DND-41 (cell line): ENCODE measurements around the gene PYGB.

Experiments used
- ATAC-seq: fragments of 200-7000 bp; cut with Tn5 transposase; 3 replicates; pipeline ENCODE4 v1.9.1; 2021; ENCODE audit warnings: low read depth; ENCODE audit not compliant: insufficient read depth
- DNase-seq: peaks from one replicate; pipeline ENCODE4 v3.0.0-alpha.2; 2020
- H2AFZ ChIP-seq: 2 replicates; pipeline ENCODE4 v1.6.0; 2012; ENCODE audit warnings: low read depth, low read length
- H3K27ac ChIP-seq: 2 replicates; pipeline ENCODE4 v1.5.1; 2012; ENCODE audit warnings: low read length, inconsistent platforms
- H3K27me3 ChIP-seq: fragments of 200-600 bp; sonication (generic); 2 replicates; pipeline ENCODE4 v1.6.0; 2012; ENCODE audit warnings: low read length, mild to moderate bottlenecking, inconsistent platforms; ENCODE audit not compliant: insufficient read depth, poor library complexity
- H3K36me3 ChIP-seq: 2 replicates; pipeline ENCODE4 v1.5.1; 2012; ENCODE audit warnings: low read length, inconsistent platforms; ENCODE audit not compliant: insufficient read depth
- H3K4me1 ChIP-seq: 2 replicates; pipeline ENCODE4 v1.5.1; 2012; ENCODE audit warnings: mild to moderate bottlenecking, low read length; ENCODE audit not compliant: insufficient read depth
- H3K4me2 ChIP-seq: 2 replicates; pipeline ENCODE4 v1.6.0; 2012; ENCODE audit warnings: mild to moderate bottlenecking, moderate library complexity, low read length, inconsistent platforms; ENCODE audit not compliant: insufficient read depth
- H3K4me3 ChIP-seq, 2 experiments: fragments of 200-600 bp in 1 of 2; shearing (Covaris generic) in 1 of 2; 2 replicates each; pipeline ENCODE4 v1.5.1; 2012 to 2016; ENCODE audit warnings: inconsistent platforms in 2 of 2, low read length in 2 of 2, mild to moderate bottlenecking in 2 of 2, low read depth in 1 of 2, moderate library complexity in 1 of 2
- H3K79me2 ChIP-seq: 2 replicates; pipeline ENCODE4 v1.6.0; 2012; ENCODE audit warnings: low read length, inconsistent platforms; ENCODE audit not compliant: insufficient read depth
- H3K9ac ChIP-seq: 2 replicates; pipeline ENCODE4 v1.6.0; 2012; ENCODE audit warnings: low read depth, mild to moderate bottlenecking, inconsistent platforms, low read length, moderate library complexity
- H3K9me3 ChIP-seq: 2 replicates; pipeline ENCODE4 v1.5.1; 2012; ENCODE audit warnings: low read length, moderate library complexity, mild to moderate bottlenecking, inconsistent platforms; ENCODE audit not compliant: insufficient read depth, severe bottlenecking
- H4K20me1 ChIP-seq: 2 replicates; pipeline ENCODE4 v1.6.0; 2012; ENCODE audit warnings: low read length; ENCODE audit not compliant: insufficient read depth
- EZH2 ChIP-seq: IDR thresholded peaks from 3 replicates; pipeline ENCODE4 v1.6.1; 2012; ENCODE audit warnings: borderline replicate concordance, low read depth, mild to moderate bottlenecking, moderate library complexity, low read length, inconsistent platforms; ENCODE audit not compliant: severe bottlenecking
- TF ChIP-seq, protein P1 (sequence below): IDR thresholded peaks from 2 replicates; pipeline ENCODE4 v1.5.1; 2012; ENCODE audit warnings: borderline replicate concordance, low read length, moderate library complexity, mild to moderate bottlenecking; ENCODE audit not compliant: poor library complexity, severe bottlenecking; ENCODE audit errors: extremely low read depth

Gene PYGB

DNA sequence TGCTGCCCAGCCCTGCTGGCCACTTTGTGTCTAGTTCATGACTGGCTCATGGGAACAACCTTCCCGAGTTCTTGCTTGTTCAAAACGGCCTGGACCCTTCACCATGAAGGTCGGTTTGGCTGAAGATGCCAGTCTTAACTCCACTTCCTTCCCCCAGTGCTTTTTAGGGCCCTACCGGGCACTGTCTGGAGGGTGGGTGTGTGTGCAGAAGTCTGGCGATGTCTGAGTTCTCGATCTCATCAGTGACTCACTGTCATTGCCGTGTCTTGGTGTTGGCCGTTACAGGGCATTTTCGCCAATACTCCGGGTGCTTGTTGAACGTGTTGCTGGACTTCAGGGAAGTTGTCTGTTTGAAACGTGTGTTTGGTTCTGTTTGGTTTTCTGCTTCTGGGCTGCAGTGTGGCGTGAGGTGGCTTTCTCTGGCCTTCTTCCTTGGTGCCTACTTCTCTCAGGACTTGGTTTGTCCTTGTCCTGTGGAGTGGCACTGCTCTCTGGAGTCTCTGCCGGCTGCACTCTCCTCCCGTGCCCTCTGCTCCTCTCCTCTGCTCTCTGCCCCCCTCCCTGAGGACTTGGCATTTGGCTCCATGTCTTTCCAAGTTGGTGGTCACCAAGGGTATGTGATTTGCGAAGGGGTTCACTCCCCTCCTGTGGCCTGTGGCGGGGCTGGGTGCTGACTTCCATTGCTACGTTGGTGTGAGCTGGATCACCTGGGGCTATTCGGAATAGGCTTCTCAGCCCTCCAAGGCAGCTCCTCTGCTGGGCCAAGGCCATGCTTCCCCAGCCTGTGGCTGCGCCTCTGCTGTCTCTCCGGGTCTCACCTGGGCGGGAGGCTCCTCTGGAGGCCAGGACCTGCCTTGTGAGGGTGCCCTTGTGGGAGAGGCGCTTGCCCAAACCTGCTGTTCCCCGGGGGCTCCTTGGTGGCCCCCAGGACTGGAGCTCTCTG is 38.2 kb downstream of the PYGB start:
- H3K4me2 ChIP-seq, result no peak overlapping the region
- H3K79me2 ChIP-seq, result no peaks in the 10 kb centered on the region
- H4K20me1 ChIP-seq, result peaks cover 9% of the 10 kb centered on the region
- no peak overlapping the region for H3K9ac ChIP-seq
- peak overlapping the region; percentile 21; the same call in 1 of the 2 replicates for H3K27ac ChIP-seq
- H3K4me1 ChIP-seq, result no peaks in the 10 kb centered on the region
- TF ChIP-seq EZH2, result no peak
- TF ChIP-seq, protein P1, sequence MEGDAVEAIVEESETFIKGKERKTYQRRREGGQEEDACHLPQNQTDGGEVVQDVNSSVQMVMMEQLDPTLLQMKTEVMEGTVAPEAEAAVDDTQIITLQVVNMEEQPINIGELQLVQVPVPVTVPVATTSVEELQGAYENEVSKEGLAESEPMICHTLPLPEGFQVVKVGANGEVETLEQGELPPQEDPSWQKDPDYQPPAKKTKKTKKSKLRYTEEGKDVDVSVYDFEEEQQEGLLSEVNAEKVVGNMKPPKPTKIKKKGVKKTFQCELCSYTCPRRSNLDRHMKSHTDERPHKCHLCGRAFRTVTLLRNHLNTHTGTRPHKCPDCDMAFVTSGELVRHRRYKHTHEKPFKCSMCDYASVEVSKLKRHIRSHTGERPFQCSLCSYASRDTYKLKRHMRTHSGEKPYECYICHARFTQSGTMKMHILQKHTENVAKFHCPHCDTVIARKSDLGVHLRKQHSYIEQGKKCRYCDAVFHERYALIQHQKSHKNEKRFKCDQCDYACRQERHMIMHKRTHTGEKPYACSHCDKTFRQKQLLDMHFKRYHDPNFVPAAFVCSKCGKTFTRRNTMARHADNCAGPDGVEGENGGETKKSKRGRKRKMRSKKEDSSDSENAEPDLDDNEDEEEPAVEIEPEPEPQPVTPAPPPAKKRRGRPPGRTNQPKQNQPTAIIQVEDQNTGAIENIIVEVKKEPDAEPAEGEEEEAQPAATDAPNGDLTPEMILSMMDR, result no peak
- H3K9me3 ChIP-seq, result no peaks in the 10 kb centered on the region
- no peaks in the 10 kb centered on the region for H3K27me3 ChIP-seq
- ATAC-seq (no peak), DNase-seq (no peak)
- no peak overlapping the region for H3K4me3 ChIP-seq
- no peak overlapping the region for H2AFZ ChIP-seq
- peaks cover 96% of the 10 kb centered on the region for H3K36me3 ChIP-seq

DNA sequence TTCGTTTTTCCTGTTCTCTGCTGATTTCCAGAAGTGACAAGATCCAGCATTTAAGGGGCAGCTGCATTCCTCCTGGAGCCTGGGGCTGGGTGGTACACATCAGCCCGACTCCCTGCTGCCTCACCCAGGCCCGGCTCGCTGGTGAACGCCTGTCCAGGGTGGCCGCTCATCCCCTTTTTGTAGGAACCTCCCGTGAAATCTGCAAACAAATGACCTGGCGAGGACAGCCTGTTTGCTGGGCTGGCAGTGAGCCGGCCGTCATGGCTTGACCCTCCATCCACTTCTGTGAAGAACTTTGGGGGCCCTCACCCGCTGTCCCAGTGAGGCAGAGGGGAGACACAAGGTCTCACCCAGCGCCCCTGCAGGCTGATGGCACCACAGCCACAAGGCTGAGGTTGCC is 39.0 kb downstream of the PYGB start:
- Histone ChIP-seq H2AFZ (no peak overlapping the region), H3K27ac (no peak overlapping the region), H3K4me3 (no peak overlapping the region), H3K9me3 (no peaks in the 10 kb centered on the region), H3K79me2 (no peaks in the 10 kb centered on the region), H4K20me1 (peaks cover 9% of the 10 kb centered on the region), H3K4me1 (no peaks in the 10 kb centered on the region), H3K27me3 (no peaks in the 10 kb centered on the region), H3K9ac (no peak overlapping the region), H3K4me2 (no peak overlapping the region), H3K36me3 (peaks cover 96% of the 10 kb centered on the region)
- ATAC-seq, result no peak
- TF ChIP-seq EZH2, result no peak
- TF ChIP-seq, protein P1, result no peak
- DNase-seq, result no peak

DNA sequence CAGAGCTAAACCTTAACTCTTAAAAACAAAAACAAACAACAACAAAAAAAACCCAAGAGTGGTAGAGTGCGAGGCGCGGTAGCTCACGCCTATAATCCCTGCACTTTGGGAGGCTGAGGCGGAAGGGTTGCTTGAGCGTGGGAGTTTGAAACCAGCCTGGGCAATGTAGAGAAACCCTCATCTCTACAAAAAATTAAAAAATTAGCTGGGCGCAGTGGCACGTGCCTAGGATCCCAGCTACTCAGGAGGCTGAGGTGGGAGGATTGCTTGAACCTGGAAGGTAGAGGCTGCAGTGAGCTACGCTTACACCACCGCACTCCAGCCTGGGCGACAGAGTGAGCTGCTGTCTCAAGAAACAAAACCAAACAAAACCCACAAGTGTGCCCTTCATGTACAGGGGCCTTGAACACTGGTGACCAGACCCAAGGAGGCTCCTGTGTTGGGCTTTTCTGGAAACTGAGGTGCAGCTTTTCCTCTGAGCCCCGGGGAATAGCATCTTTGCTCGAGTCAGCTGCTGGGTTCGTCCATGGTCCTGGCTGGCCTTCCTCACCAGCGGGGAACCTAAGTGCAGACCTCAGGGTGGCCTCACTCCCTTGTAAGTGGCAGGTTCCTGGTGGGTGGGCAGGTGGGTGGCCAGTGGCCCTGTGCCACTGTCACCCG is 39.9 kb downstream of the PYGB start:
- peaks cover 94% of the 10 kb centered on the region for H3K36me3 ChIP-seq

More for the DNA sequence above, 39.9 kb downstream of the PYGB start:
- Histone ChIP-seq H3K4me3 (no peak overlapping the region), H3K27ac (no peak overlapping the region), H3K4me2 (no peak overlapping the region), H4K20me1 (peaks cover 9% of the 10 kb centered on the region), H3K4me1 (no peaks in the 10 kb centered on the region), H3K9ac (no peak overlapping the region), H3K9me3 (no peaks in the 10 kb centered on the region), H3K79me2 (no peaks in the 10 kb centered on the region), H3K27me3 (no peaks in the 10 kb centered on the region), H2AFZ (no peak overlapping the region)
- no peak for DNase-seq
- TF ChIP-seq, protein P1, result no peak
- TF ChIP-seq EZH2, result no peak
- no peak for ATAC-seq
